ENCODE measurements around the gene LSP1.

LSP1 gene

GRCh38 chr11:1920128-1920908, 67.4 kb downstream of the LSP1 start:
- TF ChIP-seq, protein P1, sequence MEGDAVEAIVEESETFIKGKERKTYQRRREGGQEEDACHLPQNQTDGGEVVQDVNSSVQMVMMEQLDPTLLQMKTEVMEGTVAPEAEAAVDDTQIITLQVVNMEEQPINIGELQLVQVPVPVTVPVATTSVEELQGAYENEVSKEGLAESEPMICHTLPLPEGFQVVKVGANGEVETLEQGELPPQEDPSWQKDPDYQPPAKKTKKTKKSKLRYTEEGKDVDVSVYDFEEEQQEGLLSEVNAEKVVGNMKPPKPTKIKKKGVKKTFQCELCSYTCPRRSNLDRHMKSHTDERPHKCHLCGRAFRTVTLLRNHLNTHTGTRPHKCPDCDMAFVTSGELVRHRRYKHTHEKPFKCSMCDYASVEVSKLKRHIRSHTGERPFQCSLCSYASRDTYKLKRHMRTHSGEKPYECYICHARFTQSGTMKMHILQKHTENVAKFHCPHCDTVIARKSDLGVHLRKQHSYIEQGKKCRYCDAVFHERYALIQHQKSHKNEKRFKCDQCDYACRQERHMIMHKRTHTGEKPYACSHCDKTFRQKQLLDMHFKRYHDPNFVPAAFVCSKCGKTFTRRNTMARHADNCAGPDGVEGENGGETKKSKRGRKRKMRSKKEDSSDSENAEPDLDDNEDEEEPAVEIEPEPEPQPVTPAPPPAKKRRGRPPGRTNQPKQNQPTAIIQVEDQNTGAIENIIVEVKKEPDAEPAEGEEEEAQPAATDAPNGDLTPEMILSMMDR (IDR thresholded peaks at IDR 0.05; ENCODE audit: low read depth, low read length): no peak
- no peak for DNase-seq (ENCODE audit: extremely low read depth, low read depth)

DNA sequence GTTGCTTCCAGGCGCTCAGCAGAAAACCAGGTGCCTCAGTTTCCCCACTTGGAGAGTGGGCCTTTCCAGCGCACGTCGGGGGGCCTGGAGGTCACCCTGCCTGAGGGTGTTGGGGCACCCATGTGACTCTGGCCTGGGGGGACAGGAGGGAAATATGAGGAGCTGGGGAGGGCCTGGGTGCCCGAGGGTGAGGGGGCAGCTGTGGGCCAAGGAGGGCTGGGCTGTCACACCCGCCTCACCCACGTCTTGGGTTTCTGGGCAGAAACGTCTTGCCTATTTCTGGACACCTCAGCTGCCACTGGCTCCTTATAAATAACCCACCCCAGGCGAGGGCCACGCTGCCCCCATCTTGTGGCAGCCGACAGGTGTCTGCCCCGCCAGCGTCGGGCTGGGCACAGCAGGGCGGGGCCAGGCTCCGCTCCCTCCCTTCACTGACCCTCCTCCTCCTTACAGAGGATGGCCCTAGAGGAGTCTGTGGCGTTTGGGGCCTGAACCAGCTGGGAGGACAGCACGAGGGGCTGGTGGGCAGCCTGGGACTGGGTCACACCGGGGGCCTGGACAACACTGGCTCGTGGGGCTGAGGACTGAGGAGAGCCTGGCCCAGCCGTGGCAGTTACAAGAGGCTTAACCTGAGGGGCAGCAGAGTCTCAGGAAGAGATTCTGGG, 68.2 kb downstream of the LSP1 start:
- TF ChIP-seq, protein P1 (IDR thresholded peaks at IDR 0.05; ENCODE audit: low read depth, low read length): no peak
- no peak for DNase-seq (ENCODE audit: extremely low read depth, low read depth)

- no peak for DNase-seq (ENCODE audit: extremely low read depth, low read depth)
- TF ChIP-seq, protein P1 (IDR thresholded peaks at IDR 0.05; ENCODE audit: low read depth, low read length): no peak
Observed at GRCh38 chr11:1921574-1922141, 68.8 kb downstream of the LSP1 start.

DNA sequence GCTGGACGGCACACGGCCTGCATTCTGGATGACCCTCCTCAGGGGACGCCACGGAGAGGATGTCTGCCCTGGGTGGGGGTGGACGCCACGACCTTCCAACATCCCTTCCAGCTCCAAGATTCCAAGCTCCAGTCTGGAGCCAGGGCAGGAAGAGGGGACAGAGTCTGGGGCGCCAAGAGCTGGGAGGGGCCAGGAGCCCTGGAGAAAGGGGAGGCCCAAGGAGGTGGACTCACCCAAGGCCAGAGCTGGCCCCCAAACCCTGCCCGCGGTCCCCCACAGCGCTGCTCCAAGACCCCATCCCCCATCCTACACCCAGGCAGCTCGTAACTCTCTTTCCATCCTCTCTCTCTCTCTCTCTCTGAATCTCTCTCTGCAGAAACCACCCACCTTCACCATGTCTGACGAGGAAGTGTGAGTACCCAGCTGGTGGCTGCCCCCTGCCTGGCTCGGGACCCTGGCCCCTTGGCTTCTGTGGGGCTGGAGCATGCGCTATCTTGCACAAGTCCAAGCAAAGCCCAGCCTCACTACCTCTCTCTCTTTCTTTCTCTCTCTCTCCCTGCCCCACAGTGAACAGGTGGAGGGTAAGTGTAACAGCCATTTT, 69.7 kb downstream of the LSP1 start:
- DNase-seq (ENCODE audit: extremely low read depth, low read depth): no peak
- TF ChIP-seq, protein P1 (IDR thresholded peaks at IDR 0.05; ENCODE audit: low read depth, low read length): no peak

DNA sequence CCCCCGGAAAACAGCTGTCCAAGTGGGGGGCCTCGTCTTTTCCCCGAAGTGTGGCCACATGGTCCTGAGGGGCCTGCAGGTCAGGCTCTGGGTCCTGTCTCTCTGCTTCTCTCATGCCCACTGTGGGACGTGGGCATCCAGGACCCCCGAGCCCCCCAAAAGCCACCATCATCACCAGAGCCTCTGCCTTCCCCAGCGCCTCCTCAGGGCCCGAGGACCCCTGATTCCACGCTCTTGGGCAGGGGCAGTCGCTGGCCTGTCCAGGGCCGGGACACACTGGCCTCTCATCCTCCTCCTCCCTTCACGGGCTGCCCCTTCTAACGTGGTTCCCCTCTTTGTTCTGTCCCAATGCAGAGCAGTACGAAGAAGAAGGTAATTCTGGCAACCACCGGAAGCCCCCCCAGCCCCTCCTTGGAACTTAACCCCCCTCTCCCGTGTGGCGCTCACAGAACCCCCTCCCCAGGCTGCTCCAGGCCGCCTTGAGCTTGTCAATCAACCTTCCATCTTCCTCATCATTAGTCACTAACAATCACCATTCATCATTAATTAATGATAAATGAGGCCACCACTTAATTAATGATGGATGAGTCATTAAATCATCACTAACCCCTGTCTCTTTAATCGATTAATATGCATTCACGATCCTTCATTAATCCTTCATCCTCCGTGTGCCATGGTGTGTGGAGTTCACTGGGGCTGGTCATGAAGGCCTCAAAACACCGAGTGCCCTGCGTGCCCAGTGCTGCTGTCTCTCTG, 70.5 kb downstream of the LSP1 start:
- no peak for DNase-seq (ENCODE audit: extremely low read depth, low read depth)
- TF ChIP-seq, protein P1 (IDR thresholded peaks at IDR 0.05; ENCODE audit: low read depth, low read length): no peak

- TF ChIP-seq, protein P1 (IDR thresholded peaks at IDR 0.05; ENCODE audit: low read depth, low read length): no peak
- no peak for DNase-seq (ENCODE audit: extremely low read depth, low read depth)
Observed at GRCh38 chr11:1924181-1924580, 71.3 kb downstream of the LSP1 start.

All from AG09319 (cell line).